Putamen (tissue), 1 donor: ENCODE data around the gene COX8C.

Experiments
- DNase-seq: peaks from one replicate; pipeline ENCODE4 v3.0.0-alpha.2; 2016; ENCODE audit warnings: low spot score

COX8C gene

GRCh38 chr14:93375673-93376156, 28.7 kb downstream of the COX8C start:
- no peak for DNase-seq

- DNase-seq, result no peak
These were observed 32.8 kb downstream of the COX8C start for GRCh38 chr14:93379831-93380230.

DNA sequence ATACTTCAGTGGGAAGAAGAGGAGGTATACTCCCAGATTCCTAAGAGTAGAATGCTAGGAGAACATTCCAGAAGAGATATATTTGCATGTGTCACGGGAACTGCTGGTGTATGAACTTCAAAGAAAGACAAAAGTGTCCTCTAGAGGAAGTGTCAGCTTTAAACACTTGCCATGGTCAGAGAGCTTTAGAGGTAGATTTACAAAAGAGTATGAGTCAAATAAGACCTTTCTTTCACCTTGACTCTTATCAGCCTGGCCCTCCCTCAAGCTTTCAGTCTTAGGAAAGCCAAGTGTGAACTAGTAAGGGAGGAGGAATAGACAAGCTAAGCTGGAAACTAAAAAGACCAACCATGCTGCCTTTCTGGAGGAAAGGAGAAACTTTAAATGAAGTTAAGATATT, 34.7 kb downstream of the COX8C start:
- no peak for DNase-seq

GRCh38 chr14:93384256-93384655, 37.3 kb downstream of the COX8C start:
- DNase-seq, result peak; percentile 82

- DNase-seq, result no peak
These were observed 48.2 kb downstream of the COX8C start for GRCh38 chr14:93395231-93395630.

- DNase-seq, result no peak
These were observed 49.5 kb downstream of the COX8C start for GRCh38 chr14:93396456-93396855.
